Loucy (cell line): ENCODE results near the gene BPIFA1.

Experiments used
- H2AFZ ChIP-seq: fragments of 200-600 bp; sonication (generic); 2 replicates; pipeline ENCODE4 v1.6.0; 2016; ENCODE audit warnings: antibody characterized with exemption, mild to moderate bottlenecking, low read length, moderate library complexity
- H3F3A ChIP-seq: fragments of 200-600 bp; 2 replicates; pipeline ENCODE4 v1.6.0; 2016; ENCODE audit warnings: antibody characterized with exemption, low read depth, mild to moderate bottlenecking
- H3K27me3 ChIP-seq: fragments of 200-600 bp; sonication (generic); 2 replicates; pipeline ENCODE4 v1.6.1; 2014; ENCODE audit warnings: low read length, mild to moderate bottlenecking; ENCODE audit not compliant: insufficient read depth, poor library complexity, severe bottlenecking
- H3K36me3 ChIP-seq: fragments of 200-600 bp; sonication (generic); 2 replicates; pipeline ENCODE4 v1.6.1; 2016; ENCODE audit warnings: low read length; ENCODE audit not compliant: insufficient read depth
- H3K4me1 ChIP-seq: fragments of 200-600 bp; sonication (generic); 2 replicates; pipeline ENCODE4 v1.5.1; 2014; ENCODE audit warnings: low read length, mild to moderate bottlenecking; ENCODE audit not compliant: insufficient read depth, poor library complexity, severe bottlenecking
- H3K4me2 ChIP-seq: fragments of 200-600 bp; sonication (generic); 2 replicates; pipeline ENCODE4 v1.6.0; 2014; ENCODE audit warnings: antibody characterized with exemption, low read length, low read depth, mild to moderate bottlenecking; ENCODE audit not compliant: poor library complexity, severe bottlenecking
- H3K4me3 ChIP-seq: fragments of 200-600 bp; sonication (generic); 2 replicates; pipeline ENCODE4 v1.5.1; 2014; ENCODE audit warnings: low read length, mild to moderate bottlenecking, mixed read lengths; ENCODE audit not compliant: poor library complexity, severe bottlenecking
- H3K79me2 ChIP-seq: fragments of 200-600 bp; sonication (generic); 2 replicates; pipeline ENCODE4 v1.6.1; 2014; ENCODE audit warnings: low read length; ENCODE audit not compliant: insufficient read depth
- H3K9ac ChIP-seq: fragments of 200-600 bp; sonication (generic); 2 replicates; pipeline ENCODE4 v1.6.0; 2014; ENCODE audit warnings: mild to moderate bottlenecking, low read depth, low read length, moderate library complexity; ENCODE audit not compliant: poor library complexity, severe bottlenecking
- H3K9me2 ChIP-seq: fragments of 200-600 bp; sonication (generic); replicated peaks from 2 replicates; pipeline ENCODE4 v1.6.1; 2016; ENCODE audit warnings: low read depth, low read length, mixed read lengths
- H3K9me3 ChIP-seq: fragments of 200-600 bp; sonication (generic); 2 replicates; pipeline ENCODE4 v1.6.1; 2014; ENCODE audit warnings: mild to moderate bottlenecking, antibody characterized with exemption, low read length, low read depth; ENCODE audit not compliant: insufficient read depth
- H4K20me1 ChIP-seq: fragments of 200-600 bp; sonication (generic); 2 replicates; pipeline ENCODE4 v1.6.0; 2014; ENCODE audit warnings: antibody characterized with exemption, low read length, mild to moderate bottlenecking; ENCODE audit not compliant: insufficient read depth, poor library complexity, severe bottlenecking
- CTCF ChIP-seq: fragments of 200-600 bp; sonication (generic); conservative IDR thresholded peaks from 2 replicates; pipeline ENCODE4 v1.5.1; 2014; ENCODE audit warnings: mild to moderate bottlenecking, antibody characterized with exemption, low read length
- EZH2phosphoT487 ChIP-seq: fragments of 200-600 bp; IDR thresholded peaks from 2 replicates; pipeline ENCODE4 v1.6.1; 2018; ENCODE audit warnings: antibody characterized with exemption, mild to moderate bottlenecking, moderate library complexity, borderline replicate concordance

BPIFA1 gene

GRCh38 chr20:33242319-33243100 lies 6.7 kb downstream of the BPIFA1 start:
- Histone ChIP-seq H3K79me2 (no peaks in the 10 kb centered on the region), H3F3A (no peaks in the 10 kb centered on the region), H3K9ac (no peak overlapping the region), H3K9me3 (no peaks in the 10 kb centered on the region), H3K9me2 (no peaks in the 10 kb centered on the region), H3K4me1 (no peaks in the 10 kb centered on the region), H3K4me3 (no peak overlapping the region), H4K20me1 (no peaks in the 10 kb centered on the region), H2AFZ (no peak overlapping the region), H3K27me3 (no peaks in the 10 kb centered on the region), H3K36me3 (no peaks in the 10 kb centered on the region), H3K4me2 (no peak overlapping the region)
- TF ChIP-seq CTCF (no peak), EZH2phosphoT487 (no peak)

- TF ChIP-seq EZH2phosphoT487: no peak
- no peak for TF ChIP-seq CTCF
- no peaks in the 10 kb centered on the region for H3K79me2 ChIP-seq
- H3K4me2 ChIP-seq: no peak overlapping the region
These were observed 10.3 kb downstream of the BPIFA1 start for GRCh38 chr20:33246077-33246476.

GRCh38 chr20:33249456-33249855 lies 13.7 kb downstream of the BPIFA1 start:
- H3K36me3 ChIP-seq: no peaks in the 10 kb centered on the region
- H4K20me1 ChIP-seq: no peaks in the 10 kb centered on the region
- H3K4me3 ChIP-seq: no peak overlapping the region
- H3K4me2 ChIP-seq: no peak overlapping the region
- H2AFZ ChIP-seq: no peak overlapping the region
- H3F3A ChIP-seq: no peaks in the 10 kb centered on the region
- no peaks in the 10 kb centered on the region for H3K4me1 ChIP-seq
- H3K9me3 ChIP-seq: no peaks in the 10 kb centered on the region
- H3K79me2 ChIP-seq: no peaks in the 10 kb centered on the region
- H3K27me3 ChIP-seq: no peaks in the 10 kb centered on the region
- H3K9me2 ChIP-seq: no peaks in the 10 kb centered on the region
- no peak for TF ChIP-seq EZH2phosphoT487
- no peak for TF ChIP-seq CTCF
- no peak overlapping the region for H3K9ac ChIP-seq

More at GRCh38 chr20:33246077-33246476, 10.3 kb downstream of the BPIFA1 start:
- no peaks in the 10 kb centered on the region for H3K4me1 ChIP-seq
- H2AFZ ChIP-seq: no peak overlapping the region
- no peaks in the 10 kb centered on the region for H3K9me2 ChIP-seq
- H3F3A ChIP-seq: no peaks in the 10 kb centered on the region
- no peaks in the 10 kb centered on the region for H3K9me3 ChIP-seq
- no peak overlapping the region for H3K4me3 ChIP-seq
- no peaks in the 10 kb centered on the region for H4K20me1 ChIP-seq
- no peaks in the 10 kb centered on the region for H3K36me3 ChIP-seq
- no peaks in the 10 kb centered on the region for H3K27me3 ChIP-seq
- H3K9ac ChIP-seq: no peak overlapping the region
